Adrenal gland (tissue), 5 donors: ENCODE results near the gene NFILZ.

Experiments
- POLR2A ChIP-seq, 2 donors: fragments of 450-650 bp; IDR thresholded peaks; one replicate each; pipeline ENCODE4 v1.6.1; 2017; ENCODE audit warnings: antibody characterized with exemption in 2 of 2, mild to moderate bottlenecking in 2 of 2, moderate library complexity in 1 of 2
- TF ChIP-seq, protein P1 (sequence below), 6 experiments: fragments of 450-650 bp in 4 of 6; fragments of 200-600 bp in 2 of 6; sonication (generic) in 1 of 6; IDR thresholded peaks; 1 replicate in 5 of 6; 2 replicates in 1 of 6; pipeline versions ENCODE4 v1.5.1 to v1.8.0; 2016 to 2021; ENCODE audit warnings: antibody characterized with exemption in 6 of 6, mild to moderate bottlenecking in 2 of 6, moderate library complexity in 1 of 6
- donor health status: DM: no; HTN: no; CAD: no.

DNA sequence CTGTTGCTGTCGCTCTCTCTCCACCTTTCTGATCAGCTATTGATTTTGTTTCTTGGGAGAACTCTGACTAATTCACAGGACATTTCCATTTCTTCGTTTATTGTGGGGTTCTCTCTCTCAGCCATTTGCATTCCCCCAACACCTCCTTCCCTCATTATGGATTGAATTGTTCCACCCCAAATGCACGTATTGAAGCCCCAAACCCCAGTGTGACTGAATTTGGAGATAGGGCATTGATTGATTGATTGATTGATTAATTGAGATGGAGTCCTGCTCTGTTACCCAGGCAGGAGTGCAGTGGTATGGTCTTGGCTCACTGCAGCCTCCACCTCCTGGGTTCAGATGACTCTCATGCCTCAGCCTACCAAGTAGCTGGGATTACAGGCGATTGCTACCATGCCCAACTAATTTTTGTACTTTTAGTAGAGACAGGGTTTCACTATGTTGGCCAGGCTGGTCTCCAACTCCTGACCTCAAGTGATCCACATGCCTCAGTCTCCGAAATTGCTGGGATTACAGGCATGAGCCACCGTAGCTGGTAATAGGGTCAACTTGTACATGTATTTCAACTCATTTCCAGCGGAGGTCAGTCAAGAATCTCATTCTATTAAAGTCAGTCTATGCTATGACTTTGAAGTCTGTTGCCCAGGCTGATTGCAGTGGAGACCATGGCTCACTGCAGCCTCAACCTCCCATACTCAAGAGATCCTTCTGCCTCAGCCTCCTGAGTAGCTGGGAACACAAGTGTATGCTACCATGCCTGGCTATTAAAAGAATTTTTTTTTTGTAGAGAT, 13.6 kb downstream of the NFILZ start:
- TF ChIP-seq, protein P1, sequence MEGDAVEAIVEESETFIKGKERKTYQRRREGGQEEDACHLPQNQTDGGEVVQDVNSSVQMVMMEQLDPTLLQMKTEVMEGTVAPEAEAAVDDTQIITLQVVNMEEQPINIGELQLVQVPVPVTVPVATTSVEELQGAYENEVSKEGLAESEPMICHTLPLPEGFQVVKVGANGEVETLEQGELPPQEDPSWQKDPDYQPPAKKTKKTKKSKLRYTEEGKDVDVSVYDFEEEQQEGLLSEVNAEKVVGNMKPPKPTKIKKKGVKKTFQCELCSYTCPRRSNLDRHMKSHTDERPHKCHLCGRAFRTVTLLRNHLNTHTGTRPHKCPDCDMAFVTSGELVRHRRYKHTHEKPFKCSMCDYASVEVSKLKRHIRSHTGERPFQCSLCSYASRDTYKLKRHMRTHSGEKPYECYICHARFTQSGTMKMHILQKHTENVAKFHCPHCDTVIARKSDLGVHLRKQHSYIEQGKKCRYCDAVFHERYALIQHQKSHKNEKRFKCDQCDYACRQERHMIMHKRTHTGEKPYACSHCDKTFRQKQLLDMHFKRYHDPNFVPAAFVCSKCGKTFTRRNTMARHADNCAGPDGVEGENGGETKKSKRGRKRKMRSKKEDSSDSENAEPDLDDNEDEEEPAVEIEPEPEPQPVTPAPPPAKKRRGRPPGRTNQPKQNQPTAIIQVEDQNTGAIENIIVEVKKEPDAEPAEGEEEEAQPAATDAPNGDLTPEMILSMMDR (IDR thresholded peaks at IDR 0.05): no peak
- no peak for TF ChIP-seq POLR2A (IDR thresholded peaks at IDR 0.05)
